DMS53 treated with DMSO at 0.1 percent for 48 hours (cell line): ENCODE results near the gene POR.
"Not testable (repeated sequence)": the region's sequence is repeated elsewhere in the genome, so short reads cannot be mapped to it uniquely, and the experiment has no call there.

Source experiments
- DNase-seq: peaks from one replicate; lab custom pipeline; 2025; ENCODE audit not compliant: unreplicated experiment; lab: John Stamatoyannopoulos, UW

Gene POR

DNA sequence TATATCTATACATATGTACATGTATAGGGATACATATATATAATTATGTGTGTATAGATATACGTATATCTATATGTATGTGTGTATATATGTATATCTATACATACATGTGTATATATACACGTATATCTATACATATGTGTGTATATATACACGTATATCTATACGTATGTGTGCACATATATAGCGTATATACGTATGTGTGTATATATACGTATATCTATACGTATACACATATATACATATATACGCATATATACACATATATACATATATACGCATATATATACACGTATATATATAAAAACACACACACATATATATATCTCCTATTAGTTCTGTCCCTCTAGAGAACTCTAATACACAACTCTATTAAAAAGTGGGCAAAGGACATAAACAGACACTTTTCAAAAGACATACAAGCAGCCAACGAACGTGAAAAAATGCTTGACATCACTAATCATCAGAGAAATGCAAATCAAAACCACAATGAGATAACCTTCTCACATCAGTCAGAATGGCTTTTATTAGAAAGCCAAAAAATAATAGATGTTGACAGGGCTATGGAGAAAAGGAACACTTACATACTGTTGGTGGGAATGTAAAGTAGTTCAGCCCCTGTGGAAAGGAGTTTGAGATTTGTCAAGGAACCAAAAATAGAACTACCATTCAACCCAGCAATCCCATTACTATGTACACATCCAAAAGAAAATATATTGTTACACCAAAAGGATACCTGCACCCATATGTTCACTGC lies 101.4 kb downstream of the POR start:
- no peak for DNase-seq

DNA sequence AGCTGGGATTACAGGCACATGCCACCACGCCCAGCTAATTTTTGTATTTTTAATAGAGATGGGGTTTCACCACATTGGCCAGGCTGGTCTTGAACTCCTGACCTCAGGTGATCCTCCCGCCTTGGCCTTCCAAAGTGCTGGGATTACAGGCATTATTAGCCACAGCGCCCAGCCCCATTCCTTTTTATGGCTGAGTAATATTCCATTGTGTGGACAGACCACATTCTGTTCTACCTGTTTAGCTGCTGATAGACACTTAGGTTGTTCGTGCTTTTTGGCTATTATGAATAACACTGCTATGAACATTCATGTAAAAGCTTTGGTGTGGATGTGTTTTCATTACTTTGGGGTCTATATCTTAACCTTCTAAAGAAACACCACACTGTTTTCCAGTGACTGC lies 103.6 kb downstream of the POR start:
- DNase-seq = not testable (repeated sequence)

DNA sequence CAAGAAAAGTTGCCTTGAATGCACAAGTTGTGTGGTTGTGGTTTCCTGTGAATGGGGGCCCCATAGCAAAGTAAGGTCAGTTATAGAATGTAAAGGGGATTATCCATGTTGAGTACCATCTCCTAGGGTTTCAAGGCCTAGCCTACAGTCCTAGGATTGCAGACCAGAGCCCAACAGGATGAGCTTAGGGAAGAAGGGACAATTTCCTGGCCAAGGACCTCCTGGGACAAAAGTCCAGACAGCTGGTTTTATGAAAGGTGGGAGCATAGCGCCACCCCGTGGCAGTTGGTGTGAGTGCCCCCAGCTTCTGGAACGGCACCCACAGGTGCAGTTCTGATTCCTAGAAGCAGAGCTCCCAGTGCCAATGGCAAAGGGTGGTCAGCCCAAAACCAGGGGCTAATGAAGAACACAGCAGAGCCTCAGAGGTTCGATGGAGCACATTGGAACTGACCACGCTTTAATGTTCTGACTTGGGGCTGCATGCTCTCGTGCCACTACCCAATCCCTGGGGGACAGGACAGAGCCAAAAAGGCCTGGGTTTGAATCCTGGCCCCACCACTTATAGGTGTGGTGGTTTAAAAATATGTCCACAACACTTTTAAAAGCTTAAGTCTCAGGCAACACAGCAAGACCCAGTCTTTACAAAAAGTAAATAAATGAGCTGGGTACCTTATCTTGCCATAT lies 105.2 kb downstream of the POR start:
- peak; percentile 72 for DNase-seq

DNA sequence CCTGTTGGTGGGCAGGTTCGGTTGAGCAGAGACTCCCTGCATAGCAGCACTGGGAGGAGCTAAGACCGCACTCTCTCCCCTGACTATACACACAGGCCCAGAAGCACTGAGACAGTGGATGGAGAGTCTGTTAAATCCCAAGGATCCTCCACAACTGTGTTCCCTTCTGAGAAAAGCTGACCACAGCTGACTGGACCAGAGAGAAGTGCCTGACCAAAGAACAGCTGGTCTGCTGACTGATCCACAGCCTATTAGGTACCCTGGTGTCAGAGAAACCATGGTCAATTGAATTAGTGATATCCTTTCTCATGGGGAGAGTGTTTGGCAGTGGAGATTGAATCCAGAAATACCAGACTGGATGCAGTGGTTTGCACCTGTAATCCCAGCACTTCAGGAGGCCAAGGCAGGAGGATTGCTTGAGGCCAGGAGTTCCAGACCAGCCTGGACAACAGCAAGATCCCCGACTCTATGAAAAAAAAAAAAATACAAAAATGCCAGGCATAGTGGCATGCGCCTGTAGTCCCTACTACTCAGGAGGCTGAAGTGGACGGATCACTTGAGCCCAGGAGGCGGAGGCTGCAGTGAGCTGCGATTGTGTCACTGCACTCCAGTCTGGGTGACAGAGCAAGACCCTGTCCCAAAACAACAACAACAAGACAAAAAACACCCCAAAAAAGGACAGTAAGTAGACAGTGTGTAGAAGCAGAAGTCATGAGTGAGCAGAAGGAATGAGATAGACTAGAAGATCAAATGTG lies 107.2 kb downstream of the POR start:
- no peak for DNase-seq

DNA sequence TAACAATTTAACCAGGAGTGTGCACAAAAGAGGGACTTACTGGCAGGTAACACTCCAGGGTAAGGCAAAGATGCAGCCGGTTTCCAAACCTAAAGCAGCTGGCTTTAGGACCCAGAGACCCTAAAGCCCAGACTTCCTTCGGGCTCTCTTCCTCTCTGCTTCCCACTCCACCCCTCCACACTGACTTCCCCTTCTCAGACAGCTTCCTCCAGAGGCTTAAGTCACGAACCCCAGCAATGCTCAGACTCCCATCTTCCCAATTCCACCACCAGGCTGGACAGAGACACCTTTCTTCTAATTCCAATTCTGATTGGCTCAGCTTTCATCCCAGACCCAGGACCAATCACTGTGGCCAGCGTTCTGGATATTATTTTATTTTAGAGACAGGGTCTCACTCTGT lies 108.0 kb downstream of the POR start:
- DNase-seq = no peak

DNA sequence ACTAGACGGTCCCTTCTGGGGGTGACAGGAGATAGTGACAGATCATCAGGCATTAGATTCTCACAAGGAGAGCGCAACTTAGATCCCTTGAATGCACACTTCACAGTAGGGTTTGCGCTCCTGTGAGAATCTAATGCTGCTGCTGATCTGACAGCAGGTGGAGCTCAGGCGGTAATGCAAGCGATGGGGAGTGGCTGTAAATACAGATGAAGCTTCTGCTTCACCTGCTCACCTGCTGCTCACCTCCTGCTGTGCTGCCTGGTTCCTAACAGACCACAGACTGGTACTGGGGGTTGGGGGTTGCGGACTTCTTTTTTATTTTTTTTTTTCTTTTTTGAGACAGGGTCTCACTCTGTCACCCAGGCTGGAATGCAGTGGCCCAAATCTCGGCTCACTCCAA lies 114.7 kb downstream of the POR start:
- peak; percentile 31 for DNase-seq

DNA sequence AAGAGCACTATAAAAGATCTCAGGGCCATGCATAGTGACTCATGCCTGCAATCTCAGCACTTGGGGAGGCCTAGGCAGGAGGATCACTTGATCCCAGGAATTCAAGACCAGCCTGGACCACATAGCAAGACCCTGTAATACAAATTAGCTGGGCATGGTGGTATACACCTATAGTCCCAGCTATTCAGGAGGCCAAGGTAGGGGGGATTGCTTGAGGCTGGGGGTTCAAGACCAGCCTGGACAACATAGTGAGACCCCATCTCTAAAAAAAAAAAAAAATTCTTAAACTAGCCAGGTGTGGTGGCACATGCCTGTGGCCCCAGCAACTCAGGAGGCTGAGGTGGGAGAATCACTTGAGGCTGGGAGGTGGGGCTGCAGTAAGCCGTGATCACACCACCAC lies 117.0 kb downstream of the POR start:
- DNase-seq = no peak
